CD14-positive monocyte (primary cell): ENCODE results near the gene LRP1B. TPM values are rescaled to one million over a fixed set of nuclear protein-coding genes. Genes with fewer than 3 reads are reported as not detected.

ENCODE experiments used
- DNase-seq, 3 donors: peaks; one replicate each; pipeline ENCODE4 v3.0.0-alpha.2; 2011 to 2022
- H2AFZ ChIP-seq: 2 replicates; pipeline ENCODE4 v1.6.0; 2012; ENCODE audit warnings: mild to moderate bottlenecking, low read depth, low read length, inconsistent platforms; ENCODE audit not compliant: insufficient read depth, poor library complexity, severe bottlenecking
- H3K27ac ChIP-seq, 2 donors: 1 replicate in 1 of 2; 2 replicates in 1 of 2; pipeline ENCODE4 v1.5.1; 2012 to 2013; ENCODE audit warnings: low read length in 2 of 2, control low read depth in 1 of 2, inconsistent platforms in 1 of 2, low read depth in 1 of 2, mild to moderate bottlenecking in 1 of 2
- H3K27me3 ChIP-seq, 2 donors: one replicate each; pipeline versions ENCODE4 v1.6.0 to v1.6.1; 2011 to 2013; ENCODE audit warnings: low read length in 2 of 2; ENCODE audit not compliant: control insufficient read depth in 2 of 2, insufficient read depth in 2 of 2
- H3K36me3 ChIP-seq, 2 donors: replicated peaks in 1 of 2; 1 replicate in 1 of 2; 2 replicates in 1 of 2; pipeline versions ENCODE4 v1.5.1 to v1.6.1; 2012 to 2013; ENCODE audit warnings: low read length in 2 of 2, control low read depth in 1 of 2, inconsistent platforms in 1 of 2, mild to moderate bottlenecking in 1 of 2; ENCODE audit not compliant: insufficient read depth in 2 of 2, control insufficient read depth in 1 of 2
- H3K4me1 ChIP-seq, 2 donors: 1 replicate in 1 of 2; 2 replicates in 1 of 2; pipeline versions ENCODE4 v1.5.1 to v1.6.1; 2012 to 2013; ENCODE audit warnings: low read length in 2 of 2, control low read depth in 1 of 2, inconsistent platforms in 1 of 2, mild to moderate bottlenecking in 1 of 2, moderate library complexity in 1 of 2; ENCODE audit not compliant: insufficient read depth in 2 of 2, control insufficient read depth in 1 of 2
- H3K4me2 ChIP-seq: replicated peaks from 2 replicates; pipeline ENCODE3; 2012; ENCODE audit warnings: low read length, moderate library complexity, mild to moderate bottlenecking; ENCODE audit not compliant: poor library complexity, severe bottlenecking; ENCODE audit errors: extremely low read depth
- H3K4me3 ChIP-seq, 3 experiments: fragments of 200-600 bp in 1 of 3; sonication (generic) in 1 of 3; replicated peaks in 1 of 3; 1 replicate in 2 of 3; 2 replicates in 1 of 3; pipeline ENCODE4 v1.5.1; 2011 to 2013; ENCODE audit warnings: low read length in 3 of 3, mild to moderate bottlenecking in 3 of 3, control low read depth in 2 of 3, low read depth in 2 of 3, inconsistent platforms in 1 of 3, moderate library complexity in 1 of 3
- H3K79me2 ChIP-seq: 2 replicates; pipeline ENCODE4 v1.6.0; 2012; ENCODE audit warnings: mild to moderate bottlenecking, control low read depth, inconsistent platforms, low read length, moderate library complexity; ENCODE audit not compliant: insufficient read depth
- H3K9ac ChIP-seq: 2 replicates; pipeline ENCODE4 v1.6.0; 2017; ENCODE audit warnings: low read length, mild to moderate bottlenecking; ENCODE audit not compliant: insufficient read depth, poor library complexity, severe bottlenecking
- H3K9me3 ChIP-seq, 2 donors: replicated peaks in 1 of 2; 1 replicate in 1 of 2; 2 replicates in 1 of 2; pipeline versions ENCODE4 v1.5.1 to v1.6.1; 2012 to 2013; ENCODE audit warnings: low read length in 2 of 2, control low read depth in 1 of 2; ENCODE audit not compliant: control insufficient read depth in 1 of 2, insufficient read depth in 1 of 2
- H4K20me1 ChIP-seq: 2 replicates; pipeline ENCODE4 v1.6.0; 2012; ENCODE audit warnings: mild to moderate bottlenecking, low read length, control low read depth, moderate library complexity; ENCODE audit not compliant: insufficient read depth
- H3K27ac Mint-ChIP-seq, 7 donors: one replicate each; pipeline ENCODE4 v1.8.0; 2020; ENCODE audit warnings: mild to moderate bottlenecking in 7 of 7, mixed read lengths in 7 of 7, moderate library complexity in 6 of 7, inconsistent platforms in 2 of 7
- H3K27me3 Mint-ChIP-seq, 3 donors: one replicate each; pipeline ENCODE4 v1.8.0; 2021 to 2022; ENCODE audit warnings: low read depth in 3 of 3, mild to moderate bottlenecking in 3 of 3, mixed read lengths in 3 of 3, moderate library complexity in 3 of 3, inconsistent platforms in 1 of 3
- H3K36me3 Mint-ChIP-seq, 2 donors: one replicate each; pipeline ENCODE4 v1.8.0; 2020; ENCODE audit warnings: mixed read lengths in 2 of 2, inconsistent platforms in 1 of 2, mild to moderate bottlenecking in 1 of 2
- H3K4me1 Mint-ChIP-seq: one replicate; pipeline ENCODE4 v1.8.0; 2020; ENCODE audit warnings: mild to moderate bottlenecking, mixed read lengths
- H3K4me3 Mint-ChIP-seq, 2 donors: one replicate each; pipeline ENCODE4 v1.8.0; 2020; ENCODE audit warnings: mild to moderate bottlenecking in 2 of 2, mixed read lengths in 2 of 2, moderate library complexity in 1 of 2
- H3K9me3 Mint-ChIP-seq, 7 donors: one replicate each; pipeline ENCODE4 v1.8.0; 2020 to 2022; ENCODE audit warnings: mixed read lengths in 7 of 7, mild to moderate bottlenecking in 6 of 7, moderate library complexity in 6 of 7, inconsistent platforms in 2 of 7
- WGBS: methylation state at CpG from one replicate; pipeline ENCODE4 v1.1.5; 2013; ENCODE audit warnings: missing lambda C conversion rate; ENCODE audit not compliant: insufficient coverage; 5-methylcytosine and 5-hydroxymethylcytosine counted together
- intact Hi-C, 2 donors: fragments of 100-400 bp; cut with micrococcal nuclease; formaldehyde crosslinking; loops; one replicate each; pipeline versions ENCODE4 v1.15.0 to v1.15.1; 2023
- polyA plus RNA-seq, 3 donors: library from polyadenylated mRNA; depleted of rRNA in 1 of 3; unstranded in 2 of 3; stranded (reverse) in 1 of 3; fragments of 300-500 nt in 2 of 3; fragments of >200 nt in 1 of 3; fragmentation: Illumina TruSeq in 2 of 3; gene quantifications; 1 replicate in 2 of 3; 2 replicates in 1 of 3; pipeline ENCODE4 v1.2.3, GENCODE V29; 2012 to 2021
- TF ChIP-seq, protein P1 (sequence below): fragments of 200-600 bp; IDR thresholded peaks from one replicate; pipeline ENCODE4 v1.8.0; 2022; ENCODE audit warnings: antibody characterized with exemption, mild to moderate bottlenecking

The LRP1B gene
- polyA plus RNA-seq, 3 donors, result not detected

DNA sequence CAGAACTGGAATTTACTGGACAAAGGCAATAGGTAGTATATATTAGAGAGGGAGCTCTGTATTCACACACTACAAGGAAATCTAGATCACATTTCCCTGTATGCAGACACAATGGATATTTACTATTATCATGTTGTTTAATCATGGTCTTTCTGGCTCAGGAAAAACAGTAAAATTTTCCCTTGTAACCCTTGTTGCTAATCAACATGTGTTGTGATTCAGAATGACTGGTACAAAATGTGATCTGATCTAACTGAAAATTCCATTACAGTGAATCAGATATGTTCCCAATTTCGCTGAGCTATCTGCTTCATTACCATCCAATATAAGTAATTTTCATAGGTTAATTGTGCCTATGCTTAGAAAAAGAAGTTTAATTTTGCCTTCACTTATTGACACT, 1109.7 kb downstream of the LRP1B start:
- H3K9ac ChIP-seq, result no peak overlapping the region
- WGBS, result no CpG with 5 or more reads among the region's 1 CpG
- H3K27me3 ChIP-seq, result no peaks in the 10 kb centered on the region
- no peaks in the 10 kb centered on the region for H3K4me1 Mint-ChIP-seq
- no peak overlapping the region for H3K27ac Mint-ChIP-seq
- H4K20me1 ChIP-seq, result no peaks in the 10 kb centered on the region
- H3K4me1 ChIP-seq, result no peaks in the 10 kb centered on the region
- no peaks in the 10 kb centered on the region for H3K36me3 Mint-ChIP-seq
- no peak overlapping the region for H3K4me3 Mint-ChIP-seq
- no peak overlapping the region for H2AFZ ChIP-seq
- H3K4me2 ChIP-seq, result no peak overlapping the region
- no peak overlapping the region for H3K27ac ChIP-seq
- DNase-seq, result no peak
- TF ChIP-seq, protein P1, sequence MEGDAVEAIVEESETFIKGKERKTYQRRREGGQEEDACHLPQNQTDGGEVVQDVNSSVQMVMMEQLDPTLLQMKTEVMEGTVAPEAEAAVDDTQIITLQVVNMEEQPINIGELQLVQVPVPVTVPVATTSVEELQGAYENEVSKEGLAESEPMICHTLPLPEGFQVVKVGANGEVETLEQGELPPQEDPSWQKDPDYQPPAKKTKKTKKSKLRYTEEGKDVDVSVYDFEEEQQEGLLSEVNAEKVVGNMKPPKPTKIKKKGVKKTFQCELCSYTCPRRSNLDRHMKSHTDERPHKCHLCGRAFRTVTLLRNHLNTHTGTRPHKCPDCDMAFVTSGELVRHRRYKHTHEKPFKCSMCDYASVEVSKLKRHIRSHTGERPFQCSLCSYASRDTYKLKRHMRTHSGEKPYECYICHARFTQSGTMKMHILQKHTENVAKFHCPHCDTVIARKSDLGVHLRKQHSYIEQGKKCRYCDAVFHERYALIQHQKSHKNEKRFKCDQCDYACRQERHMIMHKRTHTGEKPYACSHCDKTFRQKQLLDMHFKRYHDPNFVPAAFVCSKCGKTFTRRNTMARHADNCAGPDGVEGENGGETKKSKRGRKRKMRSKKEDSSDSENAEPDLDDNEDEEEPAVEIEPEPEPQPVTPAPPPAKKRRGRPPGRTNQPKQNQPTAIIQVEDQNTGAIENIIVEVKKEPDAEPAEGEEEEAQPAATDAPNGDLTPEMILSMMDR, result no peak
- H3K27me3 Mint-ChIP-seq, result no peaks in the 10 kb centered on the region
- no peak overlapping the region for H3K4me3 ChIP-seq
- H3K9me3 ChIP-seq, result no peaks in the 10 kb centered on the region
- no peaks in the 10 kb centered on the region for H3K36me3 ChIP-seq
- peaks cover 0 to 2% (median 0%) of the 10 kb centered on the region in 7 donors for H3K9me3 Mint-ChIP-seq
- no peaks in the 10 kb centered on the region for H3K79me2 ChIP-seq
- intact Hi-C loops, result no loop called here

DNA sequence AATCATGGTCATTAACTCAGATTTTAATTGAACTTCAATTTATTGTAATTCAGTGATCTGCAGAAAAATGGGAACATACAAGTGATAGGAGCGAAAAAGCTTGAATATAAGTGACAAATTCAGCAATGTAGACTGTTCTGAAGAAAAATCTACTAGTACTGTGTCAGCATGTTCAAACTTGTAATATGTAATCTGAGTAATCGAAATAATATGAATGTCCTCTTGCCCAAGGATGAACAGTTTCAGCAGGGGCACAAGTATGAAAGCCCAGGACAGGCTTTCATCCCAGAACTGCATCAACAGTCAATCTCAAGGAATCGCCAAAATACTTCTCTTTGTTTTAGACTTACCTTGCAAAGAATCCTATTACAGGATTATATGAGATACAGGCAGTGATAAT, 1110.5 kb downstream of the LRP1B start:
- intact Hi-C loops, result no loop called here
- no peak overlapping the region for H3K9ac ChIP-seq
- no peaks in the 10 kb centered on the region for H3K4me1 ChIP-seq
- no peak overlapping the region for H3K27ac ChIP-seq
- no peaks in the 10 kb centered on the region for H3K36me3 ChIP-seq
- no peak for DNase-seq
- TF ChIP-seq, protein P1, result no peak
- Mint-ChIP-seq H3K4me3 (no peak overlapping the region), H3K27me3 (no peaks in the 10 kb centered on the region), H3K4me1 (no peaks in the 10 kb centered on the region), H3K27ac (no peak overlapping the region), H3K9me3 (peaks cover 0 to 2% (median 0%) of the 10 kb centered on the region in 7 donors), H3K36me3 (no peaks in the 10 kb centered on the region)
- H3K79me2 ChIP-seq, result no peaks in the 10 kb centered on the region
- H3K9me3 ChIP-seq, result no peaks in the 10 kb centered on the region
- H2AFZ ChIP-seq, result no peak overlapping the region
- no peak overlapping the region for H3K4me2 ChIP-seq
- no peaks in the 10 kb centered on the region for H3K27me3 ChIP-seq
- 90% methylated on average over 2 of the region's 3 CpGs for WGBS
- H4K20me1 ChIP-seq, result no peaks in the 10 kb centered on the region
- no peak overlapping the region for H3K4me3 ChIP-seq
